ENCODE data around the gene HEATR5B.
"Not testable (repeated sequence)": the region's sequence is repeated elsewhere in the genome, so short reads cannot be mapped to it uniquely, and the experiment has no call there.

The HEATR5B gene

GRCh38 chr2:37061013-37061711 is 23.0 kb downstream of the HEATR5B start:
- DNase-seq: no peak

GRCh38 chr2:37060446-37060845 is 23.7 kb downstream of the HEATR5B start:
- no peak for DNase-seq

GRCh38 chr2:37059841-37060240 is 24.3 kb downstream of the HEATR5B start:
- no peak for DNase-seq

GRCh38 chr2:37052600-37053332 is 31.4 kb downstream of the HEATR5B start:
- DNase-seq: no peak

- DNase-seq: no peak
Observed at GRCh38 chr2:37039580-37039979, 44.6 kb downstream of the HEATR5B start.

GRCh38 chr2:37037771-37038170 is 46.4 kb downstream of the HEATR5B start:
- DNase-seq: no peak

- no peak for DNase-seq
Observed at GRCh38 chr2:37029758-37030157, 54.4 kb downstream of the HEATR5B start.

- DNase-seq: no peak
Observed at GRCh38 chr2:37026050-37026449, 58.1 kb downstream of the HEATR5B start.

GRCh38 chr2:37020887-37021796 is 63.0 kb downstream of the HEATR5B start:
- DNase-seq: no peak

GRCh38 chr2:37020212-37020886 is 63.8 kb downstream of the HEATR5B start:
- DNase-seq: no peak

- no peak for DNase-seq
Observed at GRCh38 chr2:37013315-37013641, 70.9 kb downstream of the HEATR5B start.

GRCh38 chr2:37011130-37011529 is 73.0 kb downstream of the HEATR5B start:
- no peak for DNase-seq

- no peak for DNase-seq
Observed at GRCh38 chr2:37005118-37005868, 78.9 kb downstream of the HEATR5B start.

GRCh38 chr2:37000988-37001556 is 83.1 kb downstream of the HEATR5B start:
- no peak for DNase-seq

GRCh38 chr2:37000318-37000717 is 83.9 kb downstream of the HEATR5B start:
- DNase-seq: no peak

- DNase-seq: not testable (repeated sequence)
Observed at GRCh38 chr2:36999416-36999815, 84.8 kb downstream of the HEATR5B start.

- DNase-seq: no peak
Observed at GRCh38 chr2:36993841-36994620, 90.1 kb downstream of the HEATR5B start.

GRCh38 chr2:36988008-36988407 is 96.2 kb downstream of the HEATR5B start:
- DNase-seq: no peak

GRCh38 chr2:36982467-36982866 is 101.7 kb downstream of the HEATR5B start:
- DNase-seq: no peak

- no peak for DNase-seq
Observed at GRCh38 chr2:36981911-36982310, 102.3 kb downstream of the HEATR5B start.

GRCh38 chr2:36979007-36979406 is 105.2 kb downstream of the HEATR5B start:
- not testable (repeated sequence) for DNase-seq
